Endodermal cell (in vitro differentiated cells): ENCODE results near the gene SEC14L1. TPM values are rescaled to one million over a fixed set of nuclear protein-coding genes. Genes with fewer than 3 reads are reported as not detected.

Experiments used
- DNase-seq: peaks from one replicate; pipeline ENCODE4 v3.0.0-alpha.2; 2017
- H3K27ac ChIP-seq: 2 replicates; pipeline ENCODE4 v1.5.1; 2013; ENCODE audit warnings: mild to moderate bottlenecking, low read depth, low read length, moderate library complexity
- H3K27me3 ChIP-seq: 2 replicates; pipeline ENCODE4 v1.6.1; 2013; ENCODE audit warnings: mild to moderate bottlenecking, low read length, moderate library complexity; ENCODE audit not compliant: insufficient read depth, control insufficient read depth, poor library complexity, severe bottlenecking
- H3K36me3 ChIP-seq: 2 replicates; pipeline ENCODE4 v1.7.0; 2013; ENCODE audit warnings: mild to moderate bottlenecking, low read length, moderate library complexity; ENCODE audit not compliant: control insufficient read depth, insufficient read depth
- H3K4me1 ChIP-seq: one replicate; pipeline ENCODE4 v1.7.0; 2013; ENCODE audit warnings: low read length; ENCODE audit not compliant: control insufficient read depth, insufficient read depth
- H3K4me3 ChIP-seq: 2 replicates; pipeline ENCODE4 v1.5.1; 2013; ENCODE audit warnings: mild to moderate bottlenecking, low read length, moderate library complexity
- H3K9ac ChIP-seq: 2 replicates; pipeline ENCODE4 v1.6.1; 2013; ENCODE audit warnings: mild to moderate bottlenecking, low read length, moderate library complexity; ENCODE audit not compliant: poor library complexity, severe bottlenecking; ENCODE audit errors: extremely low read depth
- H3K9me3 ChIP-seq: 2 replicates; pipeline ENCODE4 v1.6.1; 2013; ENCODE audit warnings: mild to moderate bottlenecking, low read length, moderate library complexity; ENCODE audit not compliant: control insufficient read depth
- H3K27ac Mint-ChIP-seq: 2 replicates; pipeline ENCODE4 v1.8.0; 2020; ENCODE audit warnings: mixed read lengths
- H3K27me3 Mint-ChIP-seq: 2 replicates; pipeline ENCODE4 v1.8.0; 2021; ENCODE audit warnings: mild to moderate bottlenecking, mixed read lengths; ENCODE audit not compliant: insufficient read depth
- H3K36me3 Mint-ChIP-seq: 2 replicates; pipeline ENCODE4 v1.8.0; 2020; ENCODE audit warnings: low read depth, mixed read lengths
- H3K4me1 Mint-ChIP-seq: 2 replicates; pipeline ENCODE4 v1.8.0; 2020; ENCODE audit warnings: mixed read lengths
- H3K4me3 Mint-ChIP-seq: 2 replicates; pipeline ENCODE4 v1.8.0; 2020; ENCODE audit warnings: mild to moderate bottlenecking, moderate library complexity, mixed read lengths
- H3K9me3 Mint-ChIP-seq: 2 replicates; pipeline ENCODE4 v1.8.0; 2020; ENCODE audit warnings: mild to moderate bottlenecking, mixed read lengths
- CTCF ChIP-seq: fragments of 200-600 bp; sonication (generic); conservative IDR thresholded peaks from 2 replicates; pipeline ENCODE4 v1.5.0; 2021; ENCODE audit warnings: antibody characterized with exemption, mild to moderate bottlenecking
- WGBS, 2 experiments: methylation state at CpG; one replicate each; pipeline versions ENCODE4 v1.1.5 to v1.1.7; 2013; ENCODE audit warnings: missing lambda C conversion rate in 2 of 2, mixed read lengths in 1 of 2; ENCODE audit not compliant: insufficient coverage in 1 of 2, insufficient read length in 1 of 2; 5-methylcytosine and 5-hydroxymethylcytosine counted together
- total RNA-seq, 2 donors: library from RNA; stranded (reverse); fragmentation: NEBNext Ultra II Directional in 1 of 2; extraction: Animal tissue kit (Norgen Biotek cat#: 25700) in 1 of 2; gene quantifications; 2 replicates in 1 of 2; 3 replicates in 1 of 2; pipeline ENCODE4 v1.2.1, GENCODE V29; 2021

The SEC14L1 gene
- total RNA-seq, 2 donors from 2014 or later = 77.0 to 87.4 TPM

- Histone ChIP-seq H3K9ac (no peak overlapping the region), H3K36me3 (no peaks in the 10 kb centered on the region), H3K9me3 (no peaks in the 10 kb centered on the region), H3K4me1 (no peaks in the 10 kb centered on the region), H3K27ac (no peak overlapping the region), H3K27me3 (no peaks in the 10 kb centered on the region), H3K4me3 (no peak overlapping the region)
- no peaks in the 10 kb centered on the region for H3K36me3 Mint-ChIP-seq
- 89 to 100% methylated on average over 2 to 5 of the region's 5 CpGs for WGBS, 2 experiments
- no peaks in the 10 kb centered on the region for H3K9me3 Mint-ChIP-seq
- no peak overlapping the region for H3K27ac Mint-ChIP-seq
- H3K27me3 Mint-ChIP-seq = no peaks in the 10 kb centered on the region
- H3K4me1 Mint-ChIP-seq = peaks cover 16% of the 10 kb centered on the region
- H3K4me3 Mint-ChIP-seq = no peak overlapping the region
- TF ChIP-seq CTCF = no peak
- no peak for DNase-seq
These were observed 28.9 kb upstream of the SEC14L1 start for GRCh38 chr17:77111934-77112296.

- DNase-seq = no peak
- H3K9ac ChIP-seq = no peak overlapping the region
- no peak overlapping the region for H3K4me3 ChIP-seq
- no peak for TF ChIP-seq CTCF
- H3K27ac ChIP-seq = no peak overlapping the region
- no peaks in the 10 kb centered on the region for H3K4me1 ChIP-seq
- WGBS, 2 experiments = 84% methylated on average over 2 of the region's 2 CpGs; no CpG with 5 or more reads in 1 of the 2 experiments
- no peaks in the 10 kb centered on the region for H3K36me3 ChIP-seq
- Mint-ChIP-seq H3K36me3 (no peaks in the 10 kb centered on the region), H3K4me1 (no peaks in the 10 kb centered on the region), H3K27ac (no peak overlapping the region), H3K4me3 (no peak overlapping the region), H3K9me3 (no peaks in the 10 kb centered on the region), H3K27me3 (no peaks in the 10 kb centered on the region)
- no peaks in the 10 kb centered on the region for H3K27me3 ChIP-seq
- H3K9me3 ChIP-seq = no peaks in the 10 kb centered on the region
These were observed 25.3 kb upstream of the SEC14L1 start for GRCh38 chr17:77115510-77115909.

- Histone ChIP-seq H3K27ac (no peak overlapping the region), H3K36me3 (no peaks in the 10 kb centered on the region), H3K9me3 (no peaks in the 10 kb centered on the region), H3K4me1 (no peaks in the 10 kb centered on the region), H3K9ac (no peak overlapping the region), H3K4me3 (no peak overlapping the region), H3K27me3 (no peaks in the 10 kb centered on the region)
- H3K36me3 Mint-ChIP-seq = no peaks in the 10 kb centered on the region
- WGBS, 2 experiments = 88 to 92% methylated on average over 4 to 5 of the region's 5 CpGs
- H3K9me3 Mint-ChIP-seq = no peaks in the 10 kb centered on the region
- H3K27me3 Mint-ChIP-seq = no peaks in the 10 kb centered on the region
- H3K4me3 Mint-ChIP-seq = no peak overlapping the region
- H3K27ac Mint-ChIP-seq = no peak overlapping the region
- DNase-seq = no peak
- TF ChIP-seq CTCF = no peak
- H3K4me1 Mint-ChIP-seq = peaks cover under 1% of the 10 kb centered on the region
These were observed 24.8 kb upstream of the SEC14L1 start for GRCh38 chr17:77115947-77116346.
